ENCODE measurements around the gene RGS5.

Gene RGS5

GRCh38 chr1:163141556-163141955 lies 61.2 kb downstream of the RGS5 start:
- DNase-seq = no peak

GRCh38 chr1:163137556-163138265 lies 65.0 kb downstream of the RGS5 start:
- no peak for DNase-seq

- DNase-seq = no peak
Measured at GRCh38 chr1:163131981-163132380, 70.7 kb downstream of the RGS5 start.

- no peak for DNase-seq
Measured at GRCh38 chr1:163130225-163130856, 72.4 kb downstream of the RGS5 start.

- DNase-seq = no peak
Measured at GRCh38 chr1:163128282-163128681, 74.4 kb downstream of the RGS5 start.

GRCh38 chr1:163124812-163125211 lies 77.9 kb downstream of the RGS5 start:
- no peak for DNase-seq

GRCh38 chr1:163120372-163120771 lies 82.3 kb downstream of the RGS5 start:
- no peak for DNase-seq

- no peak for DNase-seq
Measured at GRCh38 chr1:163119707-163120106, 83.0 kb downstream of the RGS5 start.

GRCh38 chr1:163115887-163116286 lies 86.8 kb downstream of the RGS5 start:
- no peak for DNase-seq

- no peak for DNase-seq
Measured at GRCh38 chr1:163107655-163108054, 95.1 kb downstream of the RGS5 start.

- no peak for DNase-seq
Measured at GRCh38 chr1:163106364-163106987, 96.2 kb downstream of the RGS5 start.

- no peak for DNase-seq
Measured at GRCh38 chr1:163104385-163105099, 98.2 kb downstream of the RGS5 start.

- no peak for DNase-seq
Measured at GRCh38 chr1:163102590-163102989, 100.1 kb downstream of the RGS5 start.

GRCh38 chr1:163095213-163095612 lies 107.5 kb downstream of the RGS5 start:
- DNase-seq = no peak

GRCh38 chr1:163094589-163094988 lies 108.1 kb downstream of the RGS5 start:
- no peak for DNase-seq

GRCh38 chr1:163094182-163094581 lies 108.5 kb downstream of the RGS5 start:
- DNase-seq = no peak

- no peak for DNase-seq
Measured at GRCh38 chr1:163093579-163093978, 109.1 kb downstream of the RGS5 start.

- no peak for DNase-seq
Measured at GRCh38 chr1:163093169-163093568, 109.5 kb downstream of the RGS5 start.

Measured in activated T-cell treated with anti-CD3 and anti-CD28 coated beads for 4 hours (primary cell).